GM13977 (cell line): ENCODE data around the gene TENM3.

Experiments
- DNase-seq: peaks from one replicate; pipeline ENCODE4 v3.0.0; 2012; ENCODE audit warnings: low spot score
- CTCF ChIP-seq: IDR thresholded peaks from 2 replicates; pipeline ENCODE4 v1.5.1; 2012; ENCODE audit warnings: mild to moderate bottlenecking, control low read depth; ENCODE audit not compliant: insufficient read depth; ENCODE audit errors: extremely low read depth, missing control alignments
- in situ Hi-C: fragments of 300-500 bp; cut with MboI; formaldehyde crosslinking; loops from one replicate; pipeline ENCODE4 v1.12.0; 2022; ENCODE audit warnings: low sequenced_read_pairs, low pct_unique_long_range_greater_than_20kb, mixed read lengths, inconsistent platforms; ENCODE audit not compliant: unreplicated experiment

Gene TENM3

DNA sequence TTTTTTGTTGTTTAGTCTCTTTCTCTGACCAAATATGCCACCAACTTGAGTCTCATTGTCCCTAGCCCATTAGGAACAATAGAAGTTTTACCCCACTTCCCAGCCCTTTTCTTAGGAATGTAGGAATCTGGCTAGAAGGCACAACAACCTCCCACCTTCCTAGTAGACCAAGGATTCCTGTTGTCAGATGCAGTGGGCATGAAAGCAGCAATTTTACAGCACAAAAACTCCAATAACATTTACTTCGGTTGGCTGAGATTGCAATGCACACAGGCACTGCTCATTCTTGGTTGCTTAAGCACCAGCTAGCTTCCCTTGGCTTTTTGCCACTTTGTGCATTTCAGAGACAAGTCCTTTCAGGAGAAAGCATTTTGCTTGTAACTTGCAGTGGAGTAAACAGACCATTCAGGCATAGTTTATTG lies 312.8 kb downstream of the TENM3 start:
- no peak for TF ChIP-seq CTCF
- in situ Hi-C loops = no loop called here

GRCh38 chr4:182556580-182556979 lies 313.4 kb downstream of the TENM3 start:
- in situ Hi-C loops = no loop called here
- TF ChIP-seq CTCF = no peak
- DNase-seq = no peak

More for the DNA sequence above, 312.8 kb downstream of the TENM3 start:
- DNase-seq = no peak

GRCh38 chr4:182560358-182560757 lies 317.2 kb downstream of the TENM3 start:
- in situ Hi-C loops = no loop called here
- TF ChIP-seq CTCF = no peak

DNA sequence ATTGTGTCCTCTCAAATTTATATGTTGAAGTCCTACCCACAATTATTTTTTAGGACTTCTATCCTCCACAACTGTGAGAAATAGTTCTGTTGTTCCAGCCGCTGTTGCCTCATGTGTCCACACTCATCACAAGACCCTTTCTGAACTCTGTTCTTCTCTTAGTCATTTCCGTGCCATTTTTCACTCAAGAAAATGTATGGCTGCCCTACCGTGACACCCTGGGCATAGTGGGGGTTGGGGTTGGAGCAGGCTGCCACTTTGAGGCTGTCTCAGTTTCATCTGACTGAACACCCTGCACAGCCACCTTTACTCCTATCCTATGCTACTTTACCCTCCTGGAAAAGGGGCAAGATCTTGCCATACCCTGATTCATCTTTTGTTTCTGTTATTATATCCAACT lies 319.1 kb downstream of the TENM3 start:
- no peak for DNase-seq
- in situ Hi-C loops = no loop called here
- no peak for TF ChIP-seq CTCF

More at GRCh38 chr4:182560358-182560757, 317.2 kb downstream of the TENM3 start:
- no peak for DNase-seq

DNA sequence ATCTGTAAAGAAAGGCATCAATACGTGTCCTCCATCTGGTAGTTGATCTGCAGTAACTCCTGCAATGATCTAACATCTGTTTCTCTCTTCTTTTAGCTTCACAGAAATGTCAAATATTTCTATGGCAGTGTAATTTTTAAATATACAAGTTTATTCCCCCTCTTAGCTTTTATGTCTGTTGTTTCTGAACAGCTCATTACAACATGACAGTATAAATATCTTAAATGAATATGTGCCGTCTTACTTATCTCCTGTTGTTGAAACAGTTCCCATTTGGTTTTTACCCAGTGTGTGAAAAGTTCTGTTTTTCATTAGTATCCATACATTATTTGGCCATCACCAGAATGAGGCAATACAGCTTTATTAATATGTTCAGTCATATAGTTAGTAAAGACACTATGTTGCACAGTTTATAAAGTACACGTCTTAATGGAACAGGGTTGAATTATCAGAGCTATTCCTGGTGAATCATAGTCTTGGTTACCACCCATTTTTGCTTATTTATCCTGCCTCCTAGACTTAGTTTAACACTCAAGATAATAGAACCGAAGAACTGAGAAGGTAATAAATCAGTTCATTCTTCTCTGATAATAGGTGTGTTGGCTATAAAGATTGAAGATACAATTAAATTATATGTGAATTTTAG lies 321.6 kb downstream of the TENM3 start:
- no peak for TF ChIP-seq CTCF
- in situ Hi-C loops = no loop called here
- no peak for DNase-seq

GRCh38 chr4:182567119-182567518 lies 323.9 kb downstream of the TENM3 start:
- no peak for DNase-seq
- no peak for TF ChIP-seq CTCF
- in situ Hi-C loops = no loop called here
